GM18520 (cell line): Measurements from ENCODE around the gene PLEKHA1.
A peak's percentile ranks its signal among the peaks of the same experiment; 100 is the strongest.

Experiments
- ATAC-seq: cut with Tn5 transposase; IDR thresholded peaks from one replicate; pipeline ENCODE4 v1.9.1; 2021; ENCODE audit not compliant: unreplicated experiment

PLEKHA1 gene

GRCh38 chr10:122374237-122374858 is at the start of gene PLEKHA1:
Gene PLEKHA1 (plus strand): TSS chr10:122374708. CDS start chr10:122393201, 18,493 bp downstream.
- ATAC-seq, result peak; percentile 66

GRCh38 chr10:122325235-122325634 is 49.3 kb upstream of the PLEKHA1 start:
- ATAC-seq, result no peak

- ATAC-seq, result no peak
Observed at GRCh38 chr10:122326385-122326784, 48.1 kb upstream of the PLEKHA1 start.

GRCh38 chr10:122326806-122327205 is 47.7 kb upstream of the PLEKHA1 start:
- ATAC-seq, result no peak

- ATAC-seq, result no peak
Observed at GRCh38 chr10:122327237-122328206, 47.0 kb upstream of the PLEKHA1 start.

- ATAC-seq, result no peak
Observed at GRCh38 chr10:122328676-122329075, 45.8 kb upstream of the PLEKHA1 start.

GRCh38 chr10:122329416-122329815 is 45.1 kb upstream of the PLEKHA1 start:
- no peak for ATAC-seq

GRCh38 chr10:122331100-122331499 is 43.4 kb upstream of the PLEKHA1 start:
- ATAC-seq, result no peak

GRCh38 chr10:122331615-122332446 is 42.7 kb upstream of the PLEKHA1 start:
- ATAC-seq, result no peak

GRCh38 chr10:122333037-122333436 is 41.5 kb upstream of the PLEKHA1 start:
- no peak for ATAC-seq

GRCh38 chr10:122336332-122336731 is 38.2 kb upstream of the PLEKHA1 start:
- no peak for ATAC-seq

- ATAC-seq, result no peak
Observed at GRCh38 chr10:122336961-122337360, 37.5 kb upstream of the PLEKHA1 start.

- no peak for ATAC-seq
Observed at GRCh38 chr10:122338609-122339441, 35.7 kb upstream of the PLEKHA1 start.

GRCh38 chr10:122341141-122341810 is 33.2 kb upstream of the PLEKHA1 start:
- no peak for ATAC-seq

- ATAC-seq, result no peak
Observed at GRCh38 chr10:122342293-122343134, 32.0 kb upstream of the PLEKHA1 start.

GRCh38 chr10:122343135-122343800 is 31.2 kb upstream of the PLEKHA1 start:
- no peak for ATAC-seq

- ATAC-seq, result no peak
Observed at GRCh38 chr10:122343936-122344335, 30.6 kb upstream of the PLEKHA1 start.

- ATAC-seq, result no peak
Observed at GRCh38 chr10:122344741-122345258, 29.7 kb upstream of the PLEKHA1 start.
